Calu3 (cell line): ENCODE data around the gene CAMK1G. TPM values are rescaled to one million over a fixed set of nuclear protein-coding genes. Genes with fewer than 3 reads are reported as not detected.

Experiments
- BruUV-seq: library from RNA; stranded (reverse); fragments of 400-500 nt; replicated peaks from 2 replicates; lab custom pipeline; 2021; lab: Mats Ljungman, UMichigan
- CTCF ChIA-PET: fragments of 300-600 bp; sonication (Branson Sonifier 250); formaldehyde crosslinking; loops from one replicate; lab custom pipeline; 2022; ENCODE audit warnings: antibody characterized with exemption; lab: Charles Lee
- DNase-seq: peaks from one replicate; pipeline ENCODE4 v3.0.0; 2022
- H3K27ac Mint-ChIP-seq: one replicate; pipeline ENCODE4 v1.8.0; 2022; ENCODE audit warnings: mixed read lengths; ENCODE audit not compliant: unreplicated experiment
- H3K27me3 Mint-ChIP-seq: one replicate; pipeline ENCODE4 v1.8.0; 2022; ENCODE audit warnings: mixed read lengths; ENCODE audit not compliant: unreplicated experiment
- H3K36me3 Mint-ChIP-seq: one replicate; pipeline ENCODE4 v1.8.0; 2022; ENCODE audit warnings: mild to moderate bottlenecking, moderate library complexity, mixed read lengths; ENCODE audit not compliant: insufficient read depth, unreplicated experiment
- H3K4me1 Mint-ChIP-seq: one replicate; pipeline ENCODE4 v1.8.0; 2022; ENCODE audit warnings: mild to moderate bottlenecking, low read depth, mixed read lengths; ENCODE audit not compliant: unreplicated experiment
- H3K4me3 Mint-ChIP-seq: one replicate; pipeline ENCODE4 v1.8.0; 2022; ENCODE audit warnings: mild to moderate bottlenecking, low read depth, moderate library complexity, mixed read lengths; ENCODE audit not compliant: unreplicated experiment
- H3K9me3 Mint-ChIP-seq: one replicate; pipeline ENCODE4 v1.8.0; 2022; ENCODE audit warnings: low read depth, mixed read lengths; ENCODE audit not compliant: unreplicated experiment
- intact Hi-C: fragments of 100-400 bp; cut with micrococcal nuclease; formaldehyde crosslinking; loops from one replicate; pipeline ENCODE4 v1.10.0; 2022; ENCODE audit not compliant: unreplicated experiment
- total RNA-seq: library from RNA; stranded (reverse); gene quantifications from 2 replicates; pipeline ENCODE4 v1.2.3, GENCODE V29; 2022
- TF ChIP-seq, protein P1 (sequence below): fragments of 200-600 bp; IDR thresholded peaks from one replicate; pipeline ENCODE4 v1.8.0; 2022; ENCODE audit warnings: antibody characterized with exemption; ENCODE audit not compliant: unreplicated experiment

Gene CAMK1G
- total RNA-seq, 1 experiment from 2014 or later: not detected

DNA sequence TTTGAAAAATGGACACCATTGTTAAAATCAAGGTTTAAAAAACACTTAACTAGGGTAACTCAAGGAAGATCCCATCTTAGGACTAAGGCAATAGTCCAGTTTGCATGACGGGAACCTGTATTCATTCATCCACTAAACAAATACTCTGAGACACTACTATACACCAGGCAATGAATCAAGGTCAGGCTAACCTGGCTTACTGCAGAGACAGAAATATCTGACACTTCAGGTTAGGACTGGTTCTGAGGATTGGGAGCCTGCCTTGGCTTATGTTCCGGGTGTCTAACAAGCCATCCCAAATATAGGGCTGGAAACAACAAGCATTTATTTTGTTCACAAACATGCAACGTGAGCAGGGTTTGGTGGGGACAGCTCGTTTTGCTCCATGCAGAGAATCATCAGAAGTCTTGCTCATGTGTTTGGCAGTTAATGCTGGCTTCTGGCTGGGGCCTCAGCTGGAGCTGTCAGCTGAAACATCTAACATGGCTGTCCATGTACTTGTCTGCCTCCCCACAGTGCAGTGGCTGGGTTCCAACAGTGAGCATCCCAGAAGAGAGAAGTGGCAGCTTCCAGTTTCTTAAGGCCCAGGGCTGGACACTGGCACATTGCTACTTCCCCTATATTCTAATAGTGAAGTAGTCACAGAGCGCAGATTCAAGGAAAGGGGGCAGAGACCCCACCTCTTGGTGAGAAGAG, 37.0 kb upstream of the CAMK1G start:
- no peaks in the 10 kb centered on the region for H3K27me3 Mint-ChIP-seq
- no TSS peak for BruUV-seq

DNA sequence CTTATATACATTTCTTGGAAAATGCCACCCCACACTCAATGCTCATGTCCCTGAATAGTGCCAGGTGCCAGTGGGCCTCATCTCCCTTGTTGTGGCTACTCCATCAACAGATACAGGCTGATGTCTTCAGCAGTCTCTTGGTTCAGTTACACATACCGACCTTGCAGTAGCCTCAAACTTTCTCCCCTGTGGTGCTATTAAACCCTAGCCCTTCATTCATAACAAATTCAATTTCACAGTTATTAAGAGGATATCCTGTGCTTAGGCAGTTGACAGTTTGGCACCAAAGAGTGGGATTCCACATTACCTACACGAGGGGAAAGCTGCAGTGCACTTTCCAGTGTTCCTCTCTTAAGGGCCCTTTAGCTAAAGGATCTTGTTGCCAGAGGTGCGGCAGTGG, 35.9 kb upstream of the CAMK1G start:
- CTCF ChIA-PET: no interaction called here
- Mint-ChIP-seq H3K36me3 (peaks cover 3% of the 10 kb centered on the region), H3K9me3 (no peaks in the 10 kb centered on the region), H3K27me3 (no peaks in the 10 kb centered on the region), H3K4me1 (peaks cover 27% of the 10 kb centered on the region), H3K4me3 (no peak overlapping the region), H3K27ac (no peak overlapping the region)
- intact Hi-C loops: no loop called here
- BruUV-seq: no TSS peak
- no peak for DNase-seq
- TF ChIP-seq, protein P1, sequence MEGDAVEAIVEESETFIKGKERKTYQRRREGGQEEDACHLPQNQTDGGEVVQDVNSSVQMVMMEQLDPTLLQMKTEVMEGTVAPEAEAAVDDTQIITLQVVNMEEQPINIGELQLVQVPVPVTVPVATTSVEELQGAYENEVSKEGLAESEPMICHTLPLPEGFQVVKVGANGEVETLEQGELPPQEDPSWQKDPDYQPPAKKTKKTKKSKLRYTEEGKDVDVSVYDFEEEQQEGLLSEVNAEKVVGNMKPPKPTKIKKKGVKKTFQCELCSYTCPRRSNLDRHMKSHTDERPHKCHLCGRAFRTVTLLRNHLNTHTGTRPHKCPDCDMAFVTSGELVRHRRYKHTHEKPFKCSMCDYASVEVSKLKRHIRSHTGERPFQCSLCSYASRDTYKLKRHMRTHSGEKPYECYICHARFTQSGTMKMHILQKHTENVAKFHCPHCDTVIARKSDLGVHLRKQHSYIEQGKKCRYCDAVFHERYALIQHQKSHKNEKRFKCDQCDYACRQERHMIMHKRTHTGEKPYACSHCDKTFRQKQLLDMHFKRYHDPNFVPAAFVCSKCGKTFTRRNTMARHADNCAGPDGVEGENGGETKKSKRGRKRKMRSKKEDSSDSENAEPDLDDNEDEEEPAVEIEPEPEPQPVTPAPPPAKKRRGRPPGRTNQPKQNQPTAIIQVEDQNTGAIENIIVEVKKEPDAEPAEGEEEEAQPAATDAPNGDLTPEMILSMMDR: no peak

More for the DNA sequence above, 37.0 kb upstream of the CAMK1G start:
- Mint-ChIP-seq H3K9me3 (no peaks in the 10 kb centered on the region), H3K4me3 (no peak overlapping the region), H3K27ac (no peak overlapping the region), H3K4me1 (peaks cover 35% of the 10 kb centered on the region), H3K36me3 (peaks cover 5% of the 10 kb centered on the region)
- CTCF ChIA-PET: interaction anchor here (0.6 to 0.7 kb wide), 2 partner anchors 19 to 899 kb away, joined by 3 to 4 read pairs; no protein-coding TSS in a partner anchor
- TF ChIP-seq, protein P1: no peak
- DNase-seq: no peak
- intact Hi-C loops: no loop called here

DNA sequence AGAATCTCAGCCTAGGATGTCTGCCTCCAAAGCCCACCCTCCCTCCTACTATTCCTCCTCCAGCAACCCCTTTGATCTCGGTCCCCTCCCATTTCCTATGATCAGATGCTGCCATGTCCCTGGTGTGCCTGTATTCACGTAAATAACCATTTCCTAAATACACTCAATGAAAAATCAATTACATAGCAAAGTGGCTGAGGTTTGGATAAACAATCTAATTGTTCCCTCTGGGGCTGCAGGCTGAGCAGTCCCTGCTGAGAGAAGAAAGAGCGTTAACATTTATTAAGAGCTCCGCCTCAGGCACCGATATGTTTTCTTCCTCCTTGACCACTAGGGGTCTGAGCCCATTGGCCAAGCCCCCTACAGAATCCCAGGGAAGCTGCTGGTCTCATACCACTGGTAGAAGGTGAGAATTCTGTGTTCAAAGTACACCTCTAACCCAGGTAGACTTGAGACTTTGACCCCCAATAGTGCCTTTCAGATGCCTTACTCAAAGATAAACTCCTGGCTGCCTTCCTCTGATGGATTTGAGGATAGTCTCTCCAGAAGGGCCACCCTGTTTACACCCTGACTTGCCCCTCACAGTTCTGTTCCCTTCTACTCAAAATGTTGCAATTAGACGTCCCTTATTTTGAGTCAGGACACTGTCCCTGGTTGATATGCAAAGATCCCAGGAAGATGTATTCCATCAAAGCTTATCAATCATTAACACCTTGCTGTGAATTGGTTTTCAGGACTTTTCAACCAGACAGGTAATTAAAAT, 33.9 kb upstream of the CAMK1G start:
- no TSS peak for BruUV-seq
- CTCF ChIA-PET: no interaction called here
- Mint-ChIP-seq H3K4me3 (no peak overlapping the region), H3K36me3 (no peaks in the 10 kb centered on the region), H3K9me3 (no peaks in the 10 kb centered on the region), H3K4me1 (peaks cover 7% of the 10 kb centered on the region), H3K27ac (no peak overlapping the region), H3K27me3 (no peaks in the 10 kb centered on the region)
- TF ChIP-seq, protein P1: no peak
- DNase-seq: no peak
- intact Hi-C loops: no loop called here

DNA sequence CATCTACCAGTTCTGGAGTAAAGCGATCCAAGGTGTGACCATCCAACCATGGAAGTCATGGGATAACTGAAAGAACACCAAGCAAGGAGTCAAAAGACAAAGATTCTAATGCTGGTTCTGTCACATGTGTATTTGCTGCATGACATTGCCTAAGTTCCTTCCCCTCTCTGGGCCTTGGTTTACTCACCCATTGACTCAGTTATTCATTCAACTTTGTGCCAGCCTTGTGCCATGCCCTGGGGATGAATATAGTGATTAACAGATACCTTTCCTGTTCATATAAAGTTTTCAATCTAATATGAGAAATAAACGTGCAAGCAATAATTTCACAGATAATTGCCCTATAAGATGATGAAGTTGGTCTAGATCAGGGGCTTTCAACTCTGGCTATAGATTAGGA, 33.0 kb upstream of the CAMK1G start:
- no peak for DNase-seq

More for the DNA sequence above, 33.0 kb upstream of the CAMK1G start:
- Mint-ChIP-seq H3K4me3 (no peak overlapping the region), H3K36me3 (no peaks in the 10 kb centered on the region), H3K27ac (no peak overlapping the region), H3K4me1 (no peaks in the 10 kb centered on the region), H3K27me3 (no peaks in the 10 kb centered on the region), H3K9me3 (no peaks in the 10 kb centered on the region)
- TF ChIP-seq, protein P1: no peak
- BruUV-seq: no TSS peak
- intact Hi-C loops: no loop called here
- CTCF ChIA-PET: no interaction called here
